PC-3 (cell line): ENCODE data around the gene CASP1.

Experiments used
- EZH2 ChIP-seq: fragments of 300-600 bp; sonication (generic); IDR thresholded peaks from one replicate; pipeline ENCODE4 v1.6.1; 2017; ENCODE audit warnings: antibody characterized with exemption, mild to moderate bottlenecking, low read length; ENCODE audit not compliant: unreplicated experiment
- EZH2phosphoT487 ChIP-seq: fragments of 300-600 bp; sonication (generic); IDR thresholded peaks from 2 replicates; pipeline ENCODE4 v1.6.1; 2018; ENCODE audit warnings: mild to moderate bottlenecking, antibody characterized with exemption, low read length, borderline replicate concordance
- TF ChIP-seq, protein P1 (sequence below): fragments of 300-600 bp; sonication (generic); conservative IDR thresholded peaks from 2 replicates; pipeline ENCODE4 v1.5.1; 2017; ENCODE audit warnings: antibody characterized with exemption, low read depth, mild to moderate bottlenecking, low read length

DNA sequence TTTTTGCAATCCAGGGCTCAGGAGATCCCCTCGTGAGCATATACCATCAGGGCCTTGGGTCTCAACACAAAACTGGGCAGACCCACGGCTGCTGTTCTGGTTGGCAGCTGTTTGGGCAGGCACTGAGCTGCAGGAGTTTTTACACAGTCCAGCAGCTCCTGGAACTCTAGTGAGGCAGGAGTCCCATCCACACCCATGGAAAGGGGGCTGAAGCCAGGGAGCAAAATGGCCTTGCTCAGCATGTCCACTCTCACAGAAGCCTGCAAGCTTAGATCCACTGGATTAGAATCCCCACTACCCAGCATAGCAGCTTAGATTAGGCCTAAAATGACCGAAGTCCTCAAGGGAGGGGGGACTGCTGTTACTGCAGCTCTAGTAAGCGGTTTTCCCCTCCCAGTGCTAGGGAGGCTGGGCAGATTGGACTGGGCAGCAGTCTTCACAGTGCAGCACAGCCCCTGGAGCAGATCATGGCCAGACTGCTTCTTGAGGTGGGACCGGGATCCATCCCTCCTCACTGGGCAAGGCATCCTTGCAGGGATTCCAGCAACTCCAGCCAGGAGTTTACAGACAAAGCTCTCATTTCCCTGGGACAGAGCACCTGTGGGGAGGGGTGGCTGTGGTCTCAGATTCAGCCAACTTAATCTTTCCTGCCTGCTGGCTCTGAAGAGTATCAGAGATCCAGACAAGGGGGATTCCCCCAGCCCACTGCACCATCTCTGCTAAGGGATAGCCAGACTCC lies 46.6 kb upstream of the CASP1 start:
- TF ChIP-seq, protein P1, sequence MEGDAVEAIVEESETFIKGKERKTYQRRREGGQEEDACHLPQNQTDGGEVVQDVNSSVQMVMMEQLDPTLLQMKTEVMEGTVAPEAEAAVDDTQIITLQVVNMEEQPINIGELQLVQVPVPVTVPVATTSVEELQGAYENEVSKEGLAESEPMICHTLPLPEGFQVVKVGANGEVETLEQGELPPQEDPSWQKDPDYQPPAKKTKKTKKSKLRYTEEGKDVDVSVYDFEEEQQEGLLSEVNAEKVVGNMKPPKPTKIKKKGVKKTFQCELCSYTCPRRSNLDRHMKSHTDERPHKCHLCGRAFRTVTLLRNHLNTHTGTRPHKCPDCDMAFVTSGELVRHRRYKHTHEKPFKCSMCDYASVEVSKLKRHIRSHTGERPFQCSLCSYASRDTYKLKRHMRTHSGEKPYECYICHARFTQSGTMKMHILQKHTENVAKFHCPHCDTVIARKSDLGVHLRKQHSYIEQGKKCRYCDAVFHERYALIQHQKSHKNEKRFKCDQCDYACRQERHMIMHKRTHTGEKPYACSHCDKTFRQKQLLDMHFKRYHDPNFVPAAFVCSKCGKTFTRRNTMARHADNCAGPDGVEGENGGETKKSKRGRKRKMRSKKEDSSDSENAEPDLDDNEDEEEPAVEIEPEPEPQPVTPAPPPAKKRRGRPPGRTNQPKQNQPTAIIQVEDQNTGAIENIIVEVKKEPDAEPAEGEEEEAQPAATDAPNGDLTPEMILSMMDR = no peak
- TF ChIP-seq EZH2phosphoT487 (no peak), EZH2 (no peak)
